OCI-LY1 (cell line): ENCODE measurements around the gene GUK1.

Experiments used
- CTCF ChIP-seq: fragments of 200-600 bp; sonication (generic), shearing (Covaris generic); IDR thresholded peaks from 2 replicates; pipeline ENCODE4 v1.5.1; 2017; ENCODE audit warnings: mild to moderate bottlenecking, antibody characterized with exemption, low read length, moderate library complexity, mixed read lengths
- EZH2 ChIP-seq: fragments of 200-600 bp; sonication (generic), shearing (Covaris generic); IDR thresholded peaks from 2 replicates; pipeline ENCODE4 v1.8.0; 2017; ENCODE audit warnings: borderline replicate concordance, mixed run types, mild to moderate bottlenecking, antibody characterized with exemption, low read length, moderate library complexity, mixed read lengths

- TF ChIP-seq CTCF, result no peak
- no peak for TF ChIP-seq EZH2
These were observed 46.8 kb upstream of the GUK1 start for GRCh38 chr1:228093050-228093906.
